ENCODE results near the gene KCNK7. TPM values are rescaled to one million over a fixed set of nuclear protein-coding genes. Genes with fewer than 3 reads are reported as not detected.

KCNK7 gene
- total RNA-seq, 1 experiment from 2014 or later, result 0.69 TPM

DNA sequence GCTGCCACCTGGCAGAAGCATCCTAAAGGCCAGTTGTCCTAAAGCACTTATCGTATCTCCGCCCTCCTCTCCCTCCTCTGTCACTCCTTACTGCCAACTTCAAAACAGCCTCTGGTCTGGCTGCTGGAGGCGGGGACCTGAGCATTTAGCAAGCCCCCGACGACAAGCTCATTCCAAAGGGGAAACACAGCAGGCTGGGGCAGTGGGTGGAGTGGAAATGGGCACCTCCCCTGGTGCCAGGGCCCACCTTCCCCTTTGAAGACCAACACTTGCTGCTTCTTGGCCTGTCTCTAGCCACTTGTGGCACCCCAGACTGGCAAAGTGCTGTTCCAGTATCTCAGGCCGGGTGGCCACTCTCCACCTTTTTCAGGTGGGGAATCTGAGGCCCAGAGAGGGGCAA lies 14.8 kb upstream of the KCNK7 start:
- intact Hi-C loops (cut with micrococcal nuclease; ENCODE audit: unreplicated experiment), result no loop called here
- BruUV-seq (replicated peaks), result no TSS peak
- ATAC-seq (no peak), DNase-seq (ENCODE audit: low read depth, low spot score) (no peak)
- ChIA-PET POLR2A (interaction anchor here (0.6 kb wide), 1 partner anchor 17 kb away, joined by 5 read pairs; no protein-coding TSS in a partner anchor), CTCF (interaction anchor here (0.6 kb wide), 1 partner anchor 1226 kb away, joined by 3 read pairs; no protein-coding TSS in a partner anchor)
- in situ Hi-C loops (cut with HindIII; ENCODE audit: low pct_unique_long_range_greater_than_20kb, low sequenced_read_pairs), result no loop called here
- Histone ChIP-seq H3K4me3 (ENCODE audit: low read depth in 2 of 2, low read length in 2 of 2) (no peak overlapping the region), H3K9me3 (ENCODE audit: control insufficient read depth, insufficient read depth, low read depth, low read length) (no peaks in the 10 kb centered on the region), H3K36me3 (ENCODE audit: control insufficient read depth, insufficient read depth, low read length) (peaks cover 9% of the 10 kb centered on the region; the same call in 1 of the 2 replicates), H3K27me3 (ENCODE audit: control insufficient read depth, insufficient read depth, low read length) (no peaks in the 10 kb centered on the region), H3K27ac (ENCODE audit: low read length) (no peak overlapping the region), H3K4me1 (ENCODE audit: control insufficient read depth, insufficient read depth, low read length) (peaks cover 33% of the 10 kb centered on the region)
- TF ChIP-seq CTCF (IDR thresholded peaks at IDR 0.05) (no peak), POLR2AphosphoS5 (IDR thresholded peaks at IDR 0.05; ENCODE audit: low read depth, low read length) (no peak), SIN3A (IDR thresholded peaks at IDR 0.05; ENCODE audit: borderline replicate concordance, insufficient read depth, low read depth, low read length) (no peak), REST (IDR thresholded peaks at IDR 0.05; ENCODE audit: insufficient read depth in 1 of 2, low read depth in 2 of 2, low read length in 1 of 2) (no peak), TCF7L2 (IDR thresholded peaks at IDR 0.05; ENCODE audit: low read depth, low read length) (no peak)

GRCh38 chr11:65609665-65610064 lies 14.1 kb upstream of the KCNK7 start:
- Histone ChIP-seq H3K27me3 (ENCODE audit: control insufficient read depth, insufficient read depth, low read length) (no peaks in the 10 kb centered on the region), H3K27ac (ENCODE audit: low read length) (no peak overlapping the region), H3K36me3 (ENCODE audit: control insufficient read depth, insufficient read depth, low read length) (peaks cover 10% of the 10 kb centered on the region; the same call in 1 of the 2 replicates), H3K4me3 (ENCODE audit: low read depth in 2 of 2, low read length in 2 of 2) (no peak overlapping the region), H3K9me3 (ENCODE audit: control insufficient read depth, insufficient read depth, low read depth, low read length) (no peaks in the 10 kb centered on the region), H3K4me1 (ENCODE audit: control insufficient read depth, insufficient read depth, low read length) (peaks cover 33% of the 10 kb centered on the region)
- intact Hi-C loops (cut with micrococcal nuclease; ENCODE audit: unreplicated experiment) (no loop called here), in situ Hi-C loops (cut with HindIII; ENCODE audit: low pct_unique_long_range_greater_than_20kb, low sequenced_read_pairs) (no loop called here)
- DNase-seq (ENCODE audit: low read depth, low spot score), result no peak
- no TSS peak for BruUV-seq (replicated peaks)
- ChIA-PET CTCF (interaction anchor here (0.5 kb wide), 1 partner anchor 53 kb away, joined by 3 read pairs; the partner anchor contains the start of gene RELA), POLR2A (interaction anchor here (0.7 kb wide), 1 partner anchor 193 kb away, joined by 3 read pairs; no protein-coding TSS in a partner anchor)
- no peak for ATAC-seq
- no peak for TF ChIP-seq CTCF (IDR thresholded peaks at IDR 0.05)
- no peak for TF ChIP-seq REST (IDR thresholded peaks at IDR 0.05; ENCODE audit: insufficient read depth in 1 of 2, low read depth in 2 of 2, low read length in 1 of 2)
- TF ChIP-seq SIN3A (IDR thresholded peaks at IDR 0.05; ENCODE audit: borderline replicate concordance, insufficient read depth, low read depth, low read length), result no peak
- TF ChIP-seq POLR2AphosphoS5 (IDR thresholded peaks at IDR 0.05; ENCODE audit: low read depth, low read length), result no peak
- no peak for TF ChIP-seq TCF7L2 (IDR thresholded peaks at IDR 0.05; ENCODE audit: low read depth, low read length)

Data from Panc1 (cell line).